Measurements from ENCODE around the gene NDRG3. TPM values are rescaled to one million over a fixed set of nuclear protein-coding genes. Genes with fewer than 3 reads are reported as not detected.

NDRG3 gene
- total RNA-seq, 1 experiment from 2014 or later = 23.6 TPM

GRCh38 chr20:36686504-36686903 lies 59.4 kb downstream of the NDRG3 start:
- H2BK20ac ChIP-seq (ENCODE audit: low read depth, low read length, poor library complexity, severe bottlenecking) = no peak overlapping the region
- H3K4me1 Mint-ChIP-seq = no peaks in the 10 kb centered on the region

More at GRCh38 chr20:36686504-36686903, 59.4 kb downstream of the NDRG3 start:
- no peak overlapping the region for H2BK5ac ChIP-seq (ENCODE audit: insufficient read length, low read length)
- no peak overlapping the region for H2AK5ac ChIP-seq (ENCODE audit: insufficient read length, low read length)
- no peak overlapping the region for H3K14ac ChIP-seq (ENCODE audit: insufficient read depth, low read length)
- DNase-seq = no peak
- H3K23me2 ChIP-seq (ENCODE audit: insufficient read length, low read depth, low read length, poor library complexity, severe bottlenecking) = no peaks in the 10 kb centered on the region
- H3K27ac ChIP-seq (ENCODE audit: insufficient read length, low read depth, low read length) = no peak overlapping the region
- no peaks in the 10 kb centered on the region for H3K4me1 ChIP-seq (ENCODE audit: insufficient read depth, low read length)
- no peak overlapping the region for H4K8ac ChIP-seq (replicated peaks; ENCODE audit: insufficient read length, low read depth, low read length)
- H2BK15ac ChIP-seq (ENCODE audit: low read depth, low read length) = no peak overlapping the region
- no peak overlapping the region for H4K91ac ChIP-seq (ENCODE audit: insufficient read length, low read depth, low read length)
- no peak overlapping the region for H4K5ac ChIP-seq (ENCODE audit: insufficient read length, low read depth, low read length)
- no peak overlapping the region for H2BK12ac ChIP-seq (ENCODE audit: insufficient read length, low read depth, low read length)
- H4K20me1 ChIP-seq (ENCODE audit: control insufficient read depth, insufficient read depth, insufficient read length) = no peaks in the 10 kb centered on the region
- H3K9me3 ChIP-seq (ENCODE audit: control insufficient read depth, low read depth, low read length) = no peaks in the 10 kb centered on the region
- no peak overlapping the region for H3K23ac ChIP-seq (ENCODE audit: insufficient read length, low read depth, low read length)
- H3K79me2 ChIP-seq (ENCODE audit: insufficient read depth, low read length) = no peaks in the 10 kb centered on the region
- Mint-ChIP-seq H3K4me3 (no peak overlapping the region), H3K9me3 (no peaks in the 10 kb centered on the region), H3K27ac (no peak overlapping the region), H3K36me3 (ENCODE audit: insufficient read depth in 1 of 3, low read depth in 3 of 3) (peaks cover 0 to 6% (median 2%) of the 10 kb centered on the region in 3 experiments; a peak in 1 of 7 replicates), H3K27me3 (ENCODE audit: low read depth) (no peaks in the 10 kb centered on the region)
- H3K18ac ChIP-seq (ENCODE audit: insufficient read length, low read depth, low read length) = no peak overlapping the region
- no peak overlapping the region for H2AFZ ChIP-seq (ENCODE audit: low read length)
- no peak overlapping the region for H3K9ac ChIP-seq (ENCODE audit: extremely low read depth, insufficient read length, low read length)
- TF ChIP-seq CTCF (conservative IDR thresholded peaks at IDR 0.05) = no peak
- H3K4ac ChIP-seq (ENCODE audit: low read depth, low read length) = no peak overlapping the region
- H3T11ph ChIP-seq (ENCODE audit: low read length) = no peak overlapping the region
- no peaks in the 10 kb centered on the region for H3K79me1 ChIP-seq (ENCODE audit: insufficient read depth, low read depth, low read length, poor library complexity, severe bottlenecking)
- H3K4me2 ChIP-seq (ENCODE audit: insufficient read depth, insufficient read length, low read length) = no peak overlapping the region
- no CpG with 5 or more reads among the region's 2 CpGs for WGBS (ENCODE audit: extremely low coverage, insufficient read length, low lambda C conversion rate)
- H3K27me3 ChIP-seq (ENCODE audit: insufficient read depth, low read length) = no peaks in the 10 kb centered on the region
- no peak overlapping the region for H2BK120ac ChIP-seq (ENCODE audit: low read depth, low read length, poor library complexity, severe bottlenecking)
- no peak overlapping the region for H3K56ac ChIP-seq (ENCODE audit: insufficient read length, low read depth, low read length)
